H1 (cell line): ENCODE measurements around the gene SORCS3.

ENCODE experiments used
- CHD2 ChIP-seq: IDR thresholded peaks from 2 replicates; pipeline ENCODE4 v1.6.1; 2012; ENCODE audit warnings: low read length, improper control_type of control experiment
- CREB1 ChIP-seq: IDR thresholded peaks from 2 replicates; pipeline ENCODE4 v1.6.1; 2012; ENCODE audit warnings: inconsistent platforms
- GABPA ChIP-seq: IDR thresholded peaks from 2 replicates; pipeline ENCODE4 v1.6.1; 2011; ENCODE audit warnings: mild to moderate bottlenecking, low read length, moderate library complexity, borderline replicate concordance; ENCODE audit not compliant: insufficient read depth
- HDAC2 ChIP-seq, 2 experiments: fragments of 300-600 bp in 1 of 2; sonication (generic) in 1 of 2; IDR thresholded peaks; 2 replicates each; pipeline ENCODE4 v1.6.1; 2011 to 2012; ENCODE audit warnings: low read depth in 2 of 2, low read length in 2 of 2, mild to moderate bottlenecking in 2 of 2, moderate library complexity in 2 of 2, borderline replicate concordance in 1 of 2, inconsistent platforms in 1 of 2
- KDM5A ChIP-seq: fragments of 200-600 bp; IDR thresholded peaks from 2 replicates; pipeline ENCODE4 v1.7.1; 2012; ENCODE audit warnings: mild to moderate bottlenecking, low read length, inconsistent platforms, mixed read lengths
- TAF7 ChIP-seq: optimal IDR thresholded peaks from 2 replicates; pipeline ENCODE3; 2011; ENCODE audit warnings: low read depth, mild to moderate bottlenecking, inconsistent platforms, low read length, moderate library complexity, borderline replicate concordance
- TF ChIP-seq, protein P1 (sequence below), 3 experiments: IDR thresholded peaks; 1 replicate in 2 of 3; 2 replicates in 1 of 3; pipeline versions ENCODE4 v1.5.1 to v1.6.1; 2011; ENCODE audit warnings: low read length in 3 of 3, mild to moderate bottlenecking in 3 of 3, inconsistent platforms in 2 of 3, low read depth in 1 of 3, moderate library complexity in 1 of 3; ENCODE audit not compliant: insufficient read depth in 1 of 3; ENCODE audit errors: control extremely low read depth in 1 of 3

DNA sequence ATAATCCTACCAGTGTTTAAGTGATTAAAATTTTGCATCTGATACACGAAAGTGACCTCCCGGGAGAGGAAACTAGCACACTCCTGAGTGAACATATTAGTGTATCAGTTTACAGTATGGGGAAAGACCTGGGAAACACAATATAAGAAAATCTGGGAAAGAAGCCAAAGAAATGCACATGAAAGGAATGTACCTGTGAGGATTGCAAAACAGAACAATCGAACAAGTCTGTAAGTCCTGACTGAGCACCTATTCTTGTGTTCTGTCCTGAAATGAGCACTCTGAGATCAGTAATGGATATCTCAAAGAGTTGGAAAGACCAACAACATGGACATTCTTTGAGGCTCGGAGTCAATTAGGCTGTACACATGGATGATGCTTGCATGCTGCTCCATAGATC, 554.7 kb downstream of the SORCS3 start:
- TF ChIP-seq, protein P1, sequence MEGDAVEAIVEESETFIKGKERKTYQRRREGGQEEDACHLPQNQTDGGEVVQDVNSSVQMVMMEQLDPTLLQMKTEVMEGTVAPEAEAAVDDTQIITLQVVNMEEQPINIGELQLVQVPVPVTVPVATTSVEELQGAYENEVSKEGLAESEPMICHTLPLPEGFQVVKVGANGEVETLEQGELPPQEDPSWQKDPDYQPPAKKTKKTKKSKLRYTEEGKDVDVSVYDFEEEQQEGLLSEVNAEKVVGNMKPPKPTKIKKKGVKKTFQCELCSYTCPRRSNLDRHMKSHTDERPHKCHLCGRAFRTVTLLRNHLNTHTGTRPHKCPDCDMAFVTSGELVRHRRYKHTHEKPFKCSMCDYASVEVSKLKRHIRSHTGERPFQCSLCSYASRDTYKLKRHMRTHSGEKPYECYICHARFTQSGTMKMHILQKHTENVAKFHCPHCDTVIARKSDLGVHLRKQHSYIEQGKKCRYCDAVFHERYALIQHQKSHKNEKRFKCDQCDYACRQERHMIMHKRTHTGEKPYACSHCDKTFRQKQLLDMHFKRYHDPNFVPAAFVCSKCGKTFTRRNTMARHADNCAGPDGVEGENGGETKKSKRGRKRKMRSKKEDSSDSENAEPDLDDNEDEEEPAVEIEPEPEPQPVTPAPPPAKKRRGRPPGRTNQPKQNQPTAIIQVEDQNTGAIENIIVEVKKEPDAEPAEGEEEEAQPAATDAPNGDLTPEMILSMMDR (IDR thresholded peaks at IDR 0.05; ENCODE audit: control extremely low read depth in 1 of 3, insufficient read depth in 1 of 3, low read depth in 1 of 3, low read length in 3 of 3): no peak
- TF ChIP-seq CREB1 (no peak), CHD2 (no peak), GABPA (no peak), TAF7 (no peak), HDAC2 (IDR thresholded peaks at IDR 0.05; ENCODE audit: borderline replicate concordance in 1 of 2, low read depth in 2 of 2, low read length in 2 of 2) (no peak), KDM5A (no peak)
